GM12801 (cell line): ENCODE results near the gene STX17.

Source experiments
- TF ChIP-seq, protein P1 (sequence below): IDR thresholded peaks from one replicate; pipeline ENCODE4 v1.5.1; 2011; ENCODE audit warnings: control low read depth; ENCODE audit not compliant: insufficient read length; ENCODE audit errors: extremely low read depth

STX17 gene

DNA sequence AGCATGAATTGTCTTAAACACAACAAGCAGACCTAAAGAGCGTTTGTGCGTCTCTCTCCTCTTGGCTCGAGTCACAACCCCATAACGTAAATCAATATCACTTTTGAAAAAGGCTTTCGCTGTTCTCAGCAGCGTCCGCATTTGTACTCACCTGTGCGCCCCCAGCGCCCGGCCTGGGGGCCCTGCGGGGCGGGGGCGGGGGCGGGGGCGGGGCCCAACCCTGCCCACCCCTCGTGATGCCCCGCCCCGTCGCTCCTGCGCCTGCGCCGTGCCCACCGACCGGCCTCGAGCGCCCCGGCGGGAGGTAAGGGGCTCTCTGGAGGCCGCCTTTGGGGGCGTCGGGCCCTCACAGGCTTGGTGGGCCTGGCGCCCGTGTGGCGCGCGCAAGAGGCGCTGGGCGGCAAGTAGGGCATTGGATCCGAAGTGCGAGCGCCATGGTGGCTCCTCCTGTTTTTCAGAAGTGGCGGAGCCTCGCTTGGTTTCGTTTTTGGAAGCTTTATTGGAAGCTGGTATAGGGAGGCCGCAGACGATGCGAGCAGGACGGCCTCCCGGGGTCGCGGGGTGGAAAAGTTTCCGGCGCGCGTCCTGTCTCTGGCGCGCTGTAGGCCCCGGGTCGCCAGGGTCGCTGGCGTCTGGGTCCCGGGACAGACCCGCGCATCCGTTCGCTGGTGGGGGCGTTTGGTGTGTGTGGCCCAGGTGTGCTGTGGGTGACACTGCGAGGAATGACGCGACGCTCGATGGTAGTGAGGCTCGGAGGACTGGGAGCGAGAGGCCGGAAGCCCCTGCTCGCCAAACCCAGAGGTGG lies at the start of gene STX17:
STX17 (plus strand) TSS at position 252 of the 805 bp plus-strand sequence. CDS start 8,586 bp downstream, outside the sequence.
- TF ChIP-seq, protein P1, sequence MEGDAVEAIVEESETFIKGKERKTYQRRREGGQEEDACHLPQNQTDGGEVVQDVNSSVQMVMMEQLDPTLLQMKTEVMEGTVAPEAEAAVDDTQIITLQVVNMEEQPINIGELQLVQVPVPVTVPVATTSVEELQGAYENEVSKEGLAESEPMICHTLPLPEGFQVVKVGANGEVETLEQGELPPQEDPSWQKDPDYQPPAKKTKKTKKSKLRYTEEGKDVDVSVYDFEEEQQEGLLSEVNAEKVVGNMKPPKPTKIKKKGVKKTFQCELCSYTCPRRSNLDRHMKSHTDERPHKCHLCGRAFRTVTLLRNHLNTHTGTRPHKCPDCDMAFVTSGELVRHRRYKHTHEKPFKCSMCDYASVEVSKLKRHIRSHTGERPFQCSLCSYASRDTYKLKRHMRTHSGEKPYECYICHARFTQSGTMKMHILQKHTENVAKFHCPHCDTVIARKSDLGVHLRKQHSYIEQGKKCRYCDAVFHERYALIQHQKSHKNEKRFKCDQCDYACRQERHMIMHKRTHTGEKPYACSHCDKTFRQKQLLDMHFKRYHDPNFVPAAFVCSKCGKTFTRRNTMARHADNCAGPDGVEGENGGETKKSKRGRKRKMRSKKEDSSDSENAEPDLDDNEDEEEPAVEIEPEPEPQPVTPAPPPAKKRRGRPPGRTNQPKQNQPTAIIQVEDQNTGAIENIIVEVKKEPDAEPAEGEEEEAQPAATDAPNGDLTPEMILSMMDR: no peak

DNA sequence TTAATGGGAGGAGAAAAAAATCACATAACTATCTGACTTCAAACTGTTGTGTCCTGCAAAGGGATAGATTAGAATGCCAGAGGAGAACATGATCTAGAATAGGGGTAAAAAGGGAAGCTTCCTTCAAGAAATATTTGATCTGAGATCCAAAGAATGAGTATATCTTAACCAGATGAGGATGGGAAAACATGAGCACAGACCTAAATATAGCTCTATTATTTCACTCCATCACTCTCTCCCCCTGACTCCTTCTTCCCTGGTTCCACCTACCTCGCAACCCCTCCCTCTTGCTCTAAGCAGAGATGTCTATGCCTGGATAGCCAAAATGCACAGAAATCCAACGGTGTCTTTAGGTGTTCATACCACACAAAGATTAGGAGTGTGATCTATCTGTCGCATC lies 48.4 kb upstream of the STX17 start:
- TF ChIP-seq, protein P1: no peak

DNA sequence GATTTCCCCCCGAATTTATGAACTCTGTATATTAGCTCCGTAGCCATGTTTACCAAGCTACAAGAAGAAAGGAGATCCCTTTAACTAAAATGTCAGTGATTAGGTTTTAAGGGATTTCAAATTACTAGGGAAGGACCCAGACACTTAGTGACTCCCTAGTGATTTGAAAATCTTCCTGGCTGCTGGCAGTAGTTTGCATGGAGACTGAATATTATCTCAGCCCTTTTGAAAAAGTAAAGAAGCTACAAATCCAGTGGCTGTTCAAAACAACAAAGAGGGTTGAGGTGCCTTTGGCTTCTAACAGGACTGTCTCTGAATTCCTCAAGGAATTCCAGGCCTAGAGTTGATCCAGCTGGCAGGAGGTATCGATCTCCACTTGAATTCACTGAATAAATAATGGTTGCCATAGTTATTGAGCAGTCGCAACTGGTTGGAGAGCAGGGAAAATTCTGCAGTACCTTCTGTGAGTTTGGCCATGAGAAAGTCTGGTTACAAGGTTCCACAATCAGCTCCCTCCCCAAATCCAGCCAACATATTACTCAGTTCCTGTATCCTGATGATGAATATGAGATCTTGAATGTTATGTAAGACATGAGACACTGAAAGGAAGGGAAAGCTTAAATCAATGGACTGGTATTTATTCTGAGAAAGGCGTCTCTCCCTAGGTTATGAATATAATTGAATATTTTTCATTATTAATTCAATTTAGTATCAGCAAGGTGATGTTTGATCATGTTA lies 47.0 kb upstream of the STX17 start:
- TF ChIP-seq, protein P1: no peak

- TF ChIP-seq, protein P1: no peak
Measured at GRCh38 chr9:99860266-99860665, 46.2 kb upstream of the STX17 start.

GRCh38 chr9:99863955-99864354 lies 42.5 kb upstream of the STX17 start:
- TF ChIP-seq, protein P1: no peak

- TF ChIP-seq, protein P1: no peak
Measured at GRCh38 chr9:99866398-99866797, 40.1 kb upstream of the STX17 start.

- TF ChIP-seq, protein P1: no peak
Measured at GRCh38 chr9:99867536-99867935, 38.9 kb upstream of the STX17 start.
